Left lung (tissue), 10 donors: ENCODE data around the gene PHC1. TPM values are rescaled to one million over a fixed set of nuclear protein-coding genes. Genes with fewer than 3 reads are reported as not detected.
"Not testable (repeated sequence)": the region's sequence is repeated elsewhere in the genome, so short reads cannot be mapped to it uniquely, and the experiment has no call there.

ENCODE experiments used
- ATAC-seq: fragments of 200-7000 bp; cut with Tn5 transposase; one replicate; pipeline ENCODE4 v1.9.1; 2020; ENCODE audit warnings: moderate library complexity
- DNase-seq, 4 donors: peaks; one replicate each; pipeline ENCODE4 v3.0.0-alpha.2; 2013 to 2020
- H3K27ac ChIP-seq, 2 donors: fragments of 200-600 bp; sonication (generic) in 1 of 2; one replicate each; pipeline versions ENCODE4 v1.5.0 to v1.8.0; 2020 to 2021
- H3K27me3 ChIP-seq, 2 donors: fragments of 200-600 bp; sonication (generic) in 1 of 2; one replicate each; pipeline versions ENCODE4 v1.5.0 to v1.8.0; 2020 to 2021
- H3K36me3 ChIP-seq, 2 donors: fragments of 200-600 bp; sonication (generic) in 1 of 2; one replicate each; pipeline versions ENCODE4 v1.5.0 to v1.8.0; 2020 to 2021
- H3K4me1 ChIP-seq, 2 donors: fragments of 200-600 bp; one replicate each; pipeline ENCODE4 v1.8.0; 2021
- H3K4me3 ChIP-seq, 2 donors: fragments of 200-600 bp; sonication (generic) in 1 of 2; one replicate each; pipeline versions ENCODE4 v1.5.0 to v1.8.0; 2020 to 2021; ENCODE audit warnings: mild to moderate bottlenecking in 1 of 2
- H3K9me3 ChIP-seq, 2 donors: fragments of 200-600 bp; sonication (generic) in 1 of 2; one replicate each; pipeline versions ENCODE4 v1.5.0 to v1.8.0; 2020 to 2021
- CTCF ChIP-seq, 2 donors: fragments of 200-600 bp; sonication (generic) in 1 of 2; IDR thresholded peaks; one replicate each; pipeline versions ENCODE4 v1.5.0 to v1.8.0; 2021; ENCODE audit warnings: antibody characterized with exemption in 2 of 2
- intact Hi-C, 2 donors: fragments of 100-400 bp; cut with DNase I; formaldehyde crosslinking; loops; one replicate each; pipeline versions ENCODE4 v1.11.2 to v1.14.2; 2022
- polyA plus RNA-seq, 6 donors: library from polyadenylated mRNA; unstranded; fragments of 120-200 nt; gene quantifications; one replicate each; pipeline ENCODE4 v1.2.1, GENCODE V29; 2013; ENCODE audit not compliant: insufficient read length in 6 of 6
- total RNA-seq, 2 donors: library from RNA; stranded (reverse); fragmentation: NEBNext Ultra II Directional; extraction: Animal tissue kit (Norgen Biotek cat#: 25700); gene quantifications; one replicate each; pipeline ENCODE4 v1.2.1, GENCODE V29; 2021
- donor health status: DM: no; HTN: yes; CAD: no.
- donor health status: DM: no; HTN: no; CAD: no.

PHC1 gene
- total and polyA plus RNA-seq, 8 donors: 30.1 to 111 (median 96.4) TPM

GRCh38 chr12:8913702-8914032, 642 bp upstream of the PHC1 start:
- H3K9me3 ChIP-seq: no peaks in the 10 kb centered on the region
- H3K4me3 ChIP-seq: peak overlapping the region; percentile 36 to 64
- DNase-seq (no peak), ATAC-seq (no peak)
- H3K27me3 ChIP-seq: no peaks in the 10 kb centered on the region
- H3K27ac ChIP-seq: peak overlapping the region; percentile 80 to 85
- intact Hi-C loops: no loop called here
- TF ChIP-seq CTCF (IDR thresholded peaks at IDR 0.05): no peak
- peaks cover 7 to 24% of the 10 kb centered on the region in 2 donors for H3K4me1 ChIP-seq
- H3K36me3 ChIP-seq: peaks cover 0 to 6% of the 10 kb centered on the region in 2 donors

DNA sequence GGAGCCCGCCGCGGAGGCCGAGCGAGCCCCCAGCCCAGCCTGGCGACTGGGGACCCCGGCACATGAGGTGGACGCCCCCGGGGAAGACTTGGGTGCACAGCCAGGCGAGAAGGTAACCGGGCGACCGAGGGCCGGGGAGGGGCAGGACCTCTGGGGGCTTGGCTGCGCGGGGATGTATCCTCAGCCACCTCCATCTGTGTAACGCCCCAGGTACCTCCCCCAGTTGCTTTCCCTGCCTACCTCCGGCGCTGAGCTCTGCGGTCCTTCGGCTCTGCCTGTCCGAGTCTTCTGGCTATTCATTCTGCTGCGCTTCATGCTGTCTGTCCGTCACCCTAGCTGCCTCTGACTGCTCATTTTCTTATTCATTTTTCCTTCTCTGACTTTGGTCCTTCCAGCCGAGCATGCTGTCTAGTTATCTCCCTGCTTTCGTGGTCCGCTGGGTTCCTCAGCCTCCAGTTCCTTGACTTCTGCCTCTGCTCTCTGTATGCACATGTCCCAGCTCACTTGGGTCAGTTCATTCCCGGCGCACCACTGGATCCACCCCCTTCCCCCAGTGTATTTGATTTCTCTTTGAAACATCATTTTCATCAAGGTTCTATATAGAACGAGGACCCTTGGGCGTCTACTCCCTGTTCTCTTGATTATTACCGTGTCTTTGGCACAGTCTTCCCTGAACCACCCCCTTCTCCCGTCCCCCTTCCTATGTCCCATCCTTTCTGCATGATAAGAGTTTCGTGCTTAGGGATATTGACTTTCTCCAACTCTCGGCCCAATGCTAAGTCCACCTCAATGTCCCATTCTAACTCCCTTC, 612 bp downstream of the PHC1 start:
- Histone ChIP-seq H3K27me3 (no peaks in the 10 kb centered on the region), H3K36me3 (peaks cover 0 to 10% of the 10 kb centered on the region in 2 donors), H3K27ac (peak overlapping the region in 1 of 2 donors; percentile 85), H3K4me1 (peaks cover 7 to 24% of the 10 kb centered on the region in 2 donors), H3K9me3 (no peaks in the 10 kb centered on the region), H3K4me3 (peak overlapping the region; percentile 60 to 64)
- intact Hi-C loops: no loop called here
- no peak for TF ChIP-seq CTCF (IDR thresholded peaks at IDR 0.05)
- DNase-seq (peak; percentile 36 to 86 (median 54)), ATAC-seq (peak; percentile 91)

DNA sequence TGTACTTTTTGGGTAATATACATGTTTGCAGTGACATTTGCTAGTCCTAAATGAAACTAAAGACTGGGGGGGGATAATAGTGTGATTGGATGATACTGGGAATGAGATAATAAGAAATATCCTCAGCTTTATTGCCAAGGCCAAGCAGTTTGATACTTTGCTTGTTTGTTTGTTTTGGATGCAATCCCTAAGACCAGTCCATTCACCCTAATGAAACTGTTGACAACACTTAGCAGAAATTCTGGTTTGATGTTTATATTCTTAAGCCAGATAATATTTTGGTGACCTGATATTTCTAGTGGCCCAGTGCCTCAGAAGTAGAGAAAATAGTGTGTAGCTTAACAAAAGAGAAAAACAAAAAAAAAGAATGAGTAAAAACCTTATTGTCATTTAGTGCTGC, 1.8 kb downstream of the PHC1 start:
- H3K36me3 ChIP-seq: peaks cover 0 to 20% of the 10 kb centered on the region in 2 donors
- H3K4me3 ChIP-seq: no peak overlapping the region
- intact Hi-C loops: no loop called here
- TF ChIP-seq CTCF (IDR thresholded peaks at IDR 0.05): no peak
- H3K27ac ChIP-seq: no peak overlapping the region
- H3K9me3 ChIP-seq: no peaks in the 10 kb centered on the region
- DNase-seq: no peak
- no peak for ATAC-seq
- no peaks in the 10 kb centered on the region for H3K27me3 ChIP-seq
- H3K4me1 ChIP-seq: peaks cover 7 to 24% of the 10 kb centered on the region in 2 donors

DNA sequence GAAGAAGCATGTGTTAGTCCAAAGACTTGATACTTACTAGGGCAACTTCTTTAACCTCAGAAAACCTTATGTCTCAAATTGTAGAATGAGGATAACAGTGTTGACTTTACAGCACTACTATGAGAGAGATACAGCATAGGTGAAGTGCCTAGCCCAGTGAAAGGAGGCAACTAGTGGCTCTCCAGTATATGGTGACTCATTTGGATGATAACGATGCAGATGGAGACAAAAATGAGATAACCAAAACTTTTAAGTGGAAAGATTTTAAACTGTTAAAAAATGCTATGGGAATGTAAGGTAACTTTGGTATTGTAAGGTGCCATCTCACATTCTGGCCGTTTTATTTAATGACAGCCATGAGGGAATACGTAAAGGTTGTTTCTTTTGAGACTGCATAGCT, 2.7 kb downstream of the PHC1 start:
- no peak for TF ChIP-seq CTCF (IDR thresholded peaks at IDR 0.05)
- peaks cover 0 to 28% of the 10 kb centered on the region in 2 donors for H3K36me3 ChIP-seq
- ATAC-seq (no peak), DNase-seq (no peak)
- intact Hi-C loops: no loop called here
- no peaks in the 10 kb centered on the region for H3K9me3 ChIP-seq
- no peak overlapping the region for H3K27ac ChIP-seq
- H3K4me3 ChIP-seq: no peak overlapping the region
- H3K4me1 ChIP-seq: peaks cover 7 to 24% of the 10 kb centered on the region in 2 donors
- H3K27me3 ChIP-seq: no peaks in the 10 kb centered on the region

DNA sequence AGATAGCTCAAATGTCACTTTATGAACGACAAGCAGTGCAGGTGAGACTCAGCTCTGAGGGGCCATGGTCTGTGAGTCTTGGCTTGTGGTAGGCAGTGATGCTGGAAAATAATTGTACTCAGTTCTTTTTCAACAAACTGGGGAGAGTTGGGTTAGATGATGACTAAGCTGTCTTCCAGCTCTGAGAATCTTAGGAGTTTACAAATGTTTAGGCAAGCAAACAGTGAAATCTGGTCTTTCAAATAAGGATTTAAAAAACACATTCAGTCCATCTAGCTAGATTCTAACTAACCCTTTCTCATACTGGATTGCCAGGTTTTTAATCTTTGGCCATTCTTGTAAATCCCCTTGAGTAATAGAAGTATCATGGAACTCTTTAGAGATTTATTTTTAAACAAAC, 3.4 kb downstream of the PHC1 start:
- no peak for TF ChIP-seq CTCF (IDR thresholded peaks at IDR 0.05)
- Histone ChIP-seq H3K9me3 (no peaks in the 10 kb centered on the region), H3K36me3 (peaks cover 0 to 35% of the 10 kb centered on the region in 2 donors), H3K4me1 (peaks cover 7 to 23% of the 10 kb centered on the region in 2 donors), H3K4me3 (no peak overlapping the region), H3K27ac (no peak overlapping the region), H3K27me3 (no peaks in the 10 kb centered on the region)
- intact Hi-C loops: no loop called here
- DNase-seq (no peak), ATAC-seq (no peak)

DNA sequence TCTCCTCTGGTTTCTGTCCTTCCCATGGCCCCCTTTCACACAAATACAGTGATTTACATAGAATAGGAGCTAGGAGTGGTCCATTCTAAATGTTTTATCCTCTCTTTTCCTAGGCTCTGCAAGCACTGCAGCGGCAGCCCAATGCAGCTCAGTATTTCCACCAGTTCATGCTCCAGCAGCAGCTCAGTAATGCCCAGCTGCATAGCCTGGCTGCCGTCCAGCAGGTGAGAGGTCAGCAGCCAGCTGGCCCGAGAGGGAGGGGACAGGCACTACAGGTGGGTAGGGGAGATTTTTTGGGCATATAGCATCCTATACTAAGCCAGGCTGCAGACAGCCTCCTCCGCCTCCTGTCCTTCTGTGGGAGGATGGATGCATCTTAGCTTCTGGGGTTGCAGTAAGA, 5.3 kb downstream of the PHC1 start:
- peaks cover 0 to 35% of the 10 kb centered on the region in 2 donors for H3K36me3 ChIP-seq
- intact Hi-C loops, ATAC-seq, H3K27me3 ChIP-seq, H3K27ac ChIP-seq, DNase-seq, H3K4me1 ChIP-seq, H3K9me3 ChIP-seq, H3K4me3 ChIP-seq: not testable (repeated sequence)
